Activated CD8-positive, alpha-beta memory T cell treated with anti-CD3 and anti-CD28 coated beads, Interleukin-2, amount 50 U/mL, for 1 hour (primary cell): ENCODE results near the gene PRIMPOL.
"Not testable (repeated sequence)": the region's sequence is repeated elsewhere in the genome, so short reads cannot be mapped to it uniquely, and the experiment has no call there.

ENCODE experiments used
- DNase-seq: peaks from one replicate; pipeline ENCODE4 v3.0.0-alpha.2; 2020; ENCODE audit errors: extremely low read depth

Gene PRIMPOL

GRCh38 chr4:184636897-184637296, 12.6 kb upstream of the PRIMPOL start:
- DNase-seq, result no peak

- DNase-seq, result no peak
These were observed 8.5 kb upstream of the PRIMPOL start for GRCh38 chr4:184641022-184641421.

GRCh38 chr4:184641451-184641850, 8.1 kb upstream of the PRIMPOL start:
- no peak for DNase-seq

- no peak for DNase-seq
These were observed 5.8 kb upstream of the PRIMPOL start for GRCh38 chr4:184643731-184644130.

- DNase-seq, result no peak
These were observed 4.8 kb upstream of the PRIMPOL start for GRCh38 chr4:184644553-184645307.

- no peak for DNase-seq
These were observed 3.5 kb upstream of the PRIMPOL start for GRCh38 chr4:184645904-184646610.

- DNase-seq, result no peak
These were observed 2.1 kb upstream of the PRIMPOL start for GRCh38 chr4:184647266-184648053.

GRCh38 chr4:184648054-184648312, 1.6 kb upstream of the PRIMPOL start:
- DNase-seq, result no peak

- DNase-seq, result no peak
These were observed 1.1 kb upstream of the PRIMPOL start for GRCh38 chr4:184648313-184649025.

GRCh38 chr4:184649971-184650855, 675 bp downstream of the PRIMPOL start:
- no peak for DNase-seq

- DNase-seq, result no peak
These were observed 2.4 kb downstream of the PRIMPOL start for GRCh38 chr4:184651899-184652298.

GRCh38 chr4:184652681-184653080, 3.1 kb downstream of the PRIMPOL start:
- not testable (repeated sequence) for DNase-seq

GRCh38 chr4:184653650-184654049, 4.1 kb downstream of the PRIMPOL start:
- DNase-seq, result no peak

GRCh38 chr4:184655889-184656869, 6.6 kb downstream of the PRIMPOL start:
- DNase-seq, result no peak

GRCh38 chr4:184657144-184657543, 7.6 kb downstream of the PRIMPOL start:
- no peak for DNase-seq

GRCh38 chr4:184657820-184658219, 8.3 kb downstream of the PRIMPOL start:
- not testable (repeated sequence) for DNase-seq

GRCh38 chr4:184660978-184661377, 11.4 kb downstream of the PRIMPOL start:
- no peak for DNase-seq

- no peak for DNase-seq
These were observed 12.7 kb downstream of the PRIMPOL start for GRCh38 chr4:184662236-184662635.

GRCh38 chr4:184664445-184665210, 15.1 kb downstream of the PRIMPOL start:
- DNase-seq, result no peak
